ENCODE measurements around the gene PHC2. TPM values are rescaled to one million over a fixed set of nuclear protein-coding genes. Genes with fewer than 3 reads are reported as not detected.

PHC2 gene
- total and polyA plus RNA-seq, 9 of the 15 experiments (the other 6 are each of a cell fraction or from before 2014, with no cell fraction given): 3.1 to 67.6 (median 34.6) TPM

DNA sequence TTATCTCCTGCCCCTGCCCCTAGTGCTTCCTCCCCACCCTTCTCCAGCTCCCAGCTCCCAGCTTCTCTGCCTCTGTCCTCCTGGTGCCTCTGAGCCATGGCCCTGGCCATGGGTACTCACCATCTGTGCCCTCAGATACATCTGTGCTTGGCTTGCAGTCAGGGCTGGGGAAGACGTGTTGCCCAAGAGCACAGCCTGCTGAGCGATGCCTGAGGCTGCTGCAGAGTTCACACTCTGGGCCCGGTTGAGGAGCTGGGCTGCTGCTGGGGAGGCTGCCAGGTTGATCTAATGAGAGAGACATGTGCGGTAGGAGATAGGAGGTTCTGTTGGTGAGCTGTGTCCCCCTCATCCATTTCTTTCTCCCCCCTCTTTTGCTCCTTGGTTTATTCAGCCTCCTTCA, 60.6 kb downstream of the PHC2 start:
- Histone ChIP-seq H3K9me1 (ENCODE audit: control insufficient read depth, insufficient read depth, low read length) (no peaks in the 10 kb centered on the region), H3K4me2 (ENCODE audit: insufficient read depth, low read length) (no peak overlapping the region), H3K9me3 (replicated peaks; ENCODE audit: control insufficient read depth, insufficient read depth, low read depth, low read length) (no peaks in the 10 kb centered on the region), H3K4me1 (replicated peaks in 1 of 2; ENCODE audit: control insufficient read depth in 2 of 2, insufficient read depth in 2 of 2, low read length in 2 of 2) (peaks cover 10 to 21% of the 10 kb centered on the region in 2 experiments), H3K36me3 (ENCODE audit: control insufficient read depth, insufficient read depth, low read length) (no peaks in the 10 kb centered on the region), H2AFZ (ENCODE audit: low read depth, low read length) (no peak overlapping the region), H3K4me3 (no peak overlapping the region), H3K27me3 (ENCODE audit: control insufficient read depth in 2 of 2, insufficient read depth in 2 of 2, low read length in 2 of 2) (peaks cover 23 to 40% of the 10 kb centered on the region in 2 experiments), H3K27ac (ENCODE audit: extremely low read depth, low read depth, low read length) (no peak overlapping the region), H3K79me2 (ENCODE audit: control insufficient read depth, insufficient read depth, low read length) (no peaks in the 10 kb centered on the region), H4K20me1 (replicated peaks; ENCODE audit: control insufficient read depth, insufficient read depth, low read length) (peaks cover 32% of the 10 kb centered on the region), H3K9ac (ENCODE audit: insufficient read depth in 1 of 2, low read depth in 2 of 2, low read length in 2 of 2) (no peak overlapping the region)
- in situ Hi-C loops (cut with MboI) (no loop called here), intact Hi-C loops (cut with micrococcal nuclease) (loop anchor here (5.0 kb wide), 2 partner anchors 87 to 102 kb away; partner anchors contain the start of gene ZSCAN20)
- ChIA-PET CTCF (ENCODE audit: low intra/inter-chr PET ratio) (no interaction called here), POLR2A (interaction anchor here (0.6 to 1.1 kb wide), 3 partner anchors 21 to 101 kb away, joined by 3 to 5 read pairs (median 4); no protein-coding TSS in a partner anchor)
- BruUV-seq (replicated peaks): no TSS peak
- no peak for DNase-seq (ENCODE audit: extremely low read depth in 1 of 4, low spot score in 3 of 4)
- TF ChIP-seq JUN (IDR thresholded peaks at IDR 0.05; ENCODE audit: borderline replicate concordance, low read depth, low read length): no peak
- TF ChIP-seq JUN (CRISPR knock-in tag; IDR thresholded peaks at IDR 0.05; ENCODE audit: borderline replicate concordance): no peak
- no peak for FAIRE-seq
- 7% methylated on average over 4 of the region's 4 CpGs for WGBS (ENCODE audit: insufficient coverage, low coverage, missing lambda C conversion rate)
- ATAC-seq: no peak

GRCh38 chr1:33369764-33370163, 61.1 kb downstream of the PHC2 start:
- intact Hi-C loops (cut with micrococcal nuclease) (loop anchor here (5.0 to 10.0 kb wide), 4 partner anchors 88 to 243 kb away; partner anchors contain the start of gene ZSCAN20), in situ Hi-C loops (cut with MboI) (loop anchor here (5.0 kb wide), 1 partner anchor 72 kb away; no protein-coding TSS in a partner anchor)
- BruUV-seq (replicated peaks): no TSS peak
- Histone ChIP-seq H3K27me3 (ENCODE audit: control insufficient read depth in 2 of 2, insufficient read depth in 2 of 2, low read length in 2 of 2) (peaks cover 23 to 40% of the 10 kb centered on the region in 2 experiments), H2AFZ (ENCODE audit: low read depth, low read length) (no peak overlapping the region), H3K4me1 (replicated peaks in 1 of 2; ENCODE audit: control insufficient read depth in 2 of 2, insufficient read depth in 2 of 2, low read length in 2 of 2) (peaks cover 7 to 16% of the 10 kb centered on the region in 2 experiments), H3K79me2 (ENCODE audit: control insufficient read depth, insufficient read depth, low read length) (no peaks in the 10 kb centered on the region), H3K27ac (ENCODE audit: extremely low read depth, low read depth, low read length) (no peak overlapping the region), H3K9ac (ENCODE audit: insufficient read depth in 1 of 2, low read depth in 2 of 2, low read length in 2 of 2) (no peak overlapping the region), H3K36me3 (ENCODE audit: control insufficient read depth, insufficient read depth, low read length) (no peaks in the 10 kb centered on the region), H3K9me1 (ENCODE audit: control insufficient read depth, insufficient read depth, low read length) (no peaks in the 10 kb centered on the region), H3K4me3 (no peak overlapping the region), H4K20me1 (replicated peaks; ENCODE audit: control insufficient read depth, insufficient read depth, low read length) (peaks cover 32% of the 10 kb centered on the region), H3K4me2 (ENCODE audit: insufficient read depth, low read length) (no peak overlapping the region), H3K9me3 (replicated peaks; ENCODE audit: control insufficient read depth, insufficient read depth, low read depth, low read length) (no peaks in the 10 kb centered on the region)
- ATAC-seq: no peak
- WGBS (ENCODE audit: insufficient coverage, low coverage, missing lambda C conversion rate): 2% methylated on average over 2 of the region's 2 CpGs
- DNase-seq (ENCODE audit: extremely low read depth in 1 of 4, low spot score in 3 of 4): no peak
- POLR2A ChIA-PET: interaction anchor here (0.6 to 1.1 kb wide), 2 partner anchors 22 to 62 kb away, joined by 3 to 5 read pairs; no protein-coding TSS in a partner anchor
- no peak for FAIRE-seq
- CTCF ChIA-PET (ENCODE audit: low intra/inter-chr PET ratio): no interaction called here
- TF ChIP-seq SRSF1 (IDR thresholded peaks at IDR 0.05; ENCODE audit: low read depth, low read length) (no peak), NFIX (CRISPR knock-in tag; IDR thresholded peaks at IDR 0.05; ENCODE audit: low read depth) (no peak), KLF1 (tag; IDR thresholded peaks at IDR 0.05) (no peak), XRCC5 (IDR thresholded peaks at IDR 0.05; ENCODE audit: low read depth, low read length) (no peak), SOX6 (IDR thresholded peaks at IDR 0.05) (no peak), JUND (IDR thresholded peaks at IDR 0.05; ENCODE audit: borderline replicate concordance, low read depth, low read length) (no peak), JUND (tag; IDR thresholded peaks at IDR 0.05; ENCODE audit: borderline replicate concordance, low read depth, low read length) (no peak), EP300 (IDR thresholded peaks at IDR 0.05; ENCODE audit: low read length) (no peak), HES1 (IDR thresholded peaks at IDR 0.05; ENCODE audit: low read depth) (no peak), CHD2 (IDR thresholded peaks at IDR 0.05; ENCODE audit: low read depth, low read length) (no peak), ZNF121 (CRISPR knock-in tag; conservative IDR thresholded peaks at IDR 0.05) (no peak), MITF (IDR thresholded peaks at IDR 0.05) (no peak), ZNF507 (tag; conservative IDR thresholded peaks at IDR 0.05) (no peak), GTF2E2 (tag; IDR thresholded peaks at IDR 0.05) (no peak)

Data from K562 (cell line).